ENCODE measurements around the gene TCHP.
A peak's percentile ranks its signal among the peaks of the same experiment; 100 is the strongest.
"Not testable (repeated sequence)": the region's sequence is repeated elsewhere in the genome, so short reads cannot be mapped to it uniquely, and the experiment has no call there.

Gene TCHP

GRCh38 chr12:109912855-109913321 is 12.8 kb downstream of the TCHP start:
- DNase-seq: no peak

- DNase-seq: no peak
Measured at GRCh38 chr12:109914461-109914860, 14.4 kb downstream of the TCHP start.

- DNase-seq: no peak
Measured at GRCh38 chr12:109915171-109916040, 15.3 kb downstream of the TCHP start.

GRCh38 chr12:109916045-109916444 is 16.0 kb downstream of the TCHP start:
- DNase-seq: no peak

- no peak for DNase-seq
Measured at GRCh38 chr12:109919456-109919855, 19.4 kb downstream of the TCHP start.

- DNase-seq: no peak
Measured at GRCh38 chr12:109920261-109920780, 20.2 kb downstream of the TCHP start.

GRCh38 chr12:109921982-109922381 is 21.9 kb downstream of the TCHP start:
- DNase-seq: no peak

- DNase-seq: no peak
Measured at GRCh38 chr12:109923038-109923437, 23.0 kb downstream of the TCHP start.

- no peak for DNase-seq
Measured at GRCh38 chr12:109923481-109924245, 23.6 kb downstream of the TCHP start.

GRCh38 chr12:109925185-109925840 is 25.2 kb downstream of the TCHP start:
- no peak for DNase-seq

- no peak for DNase-seq
Measured at GRCh38 chr12:109926016-109926415, 25.9 kb downstream of the TCHP start.

GRCh38 chr12:109926488-109927210 is 26.6 kb downstream of the TCHP start:
- DNase-seq: no peak

- DNase-seq: peak; percentile 38 to 48
Measured at GRCh38 chr12:109927622-109928021, 27.5 kb downstream of the TCHP start.

- no peak for DNase-seq
Measured at GRCh38 chr12:109928058-109928656, 28.1 kb downstream of the TCHP start.

GRCh38 chr12:109929326-109929725 is 29.3 kb downstream of the TCHP start:
- not testable (repeated sequence) for DNase-seq

- no peak for DNase-seq
Measured at GRCh38 chr12:109930028-109930800, 30.1 kb downstream of the TCHP start.

- DNase-seq: no peak
Measured at GRCh38 chr12:109931143-109931542, 31.1 kb downstream of the TCHP start.

GRCh38 chr12:109932878-109933503 is 32.9 kb downstream of the TCHP start:
- no peak for DNase-seq

GRCh38 chr12:109934026-109934425 is 34.0 kb downstream of the TCHP start:
- peak in 1 of 2 donors; percentile 21 for DNase-seq

GRCh38 chr12:109937371-109937770 is 37.3 kb downstream of the TCHP start:
- no peak for DNase-seq

- no peak for DNase-seq
Measured at GRCh38 chr12:109938947-109939346, 38.9 kb downstream of the TCHP start.

All from stimulated activated CD4-positive, alpha-beta T cell treated with anti-CD3 and anti-CD28 coated beads, Interleukin-2, amount 100 ng/mL, for 24 hours (primary cell).